Testis (tissue), 3 donors: Measurements from ENCODE around the gene MAP2K5. TPM values are rescaled to one million over a fixed set of nuclear protein-coding genes. Genes with fewer than 3 reads are reported as not detected.

Experiments used
- DNase-seq: peaks from one replicate; pipeline ENCODE4 v3.0.0-alpha.2; 2019
- H3K27ac ChIP-seq, 2 donors: fragments of 200-600 bp; sonication (generic); one replicate each; pipeline ENCODE4 v1.5.1; 2019
- H3K27me3 ChIP-seq: fragments of 200-600 bp; sonication (generic); one replicate; pipeline ENCODE4 v1.5.1; 2019
- H3K36me3 ChIP-seq: fragments of 200-600 bp; sonication (generic); one replicate; pipeline ENCODE4 v1.5.1; 2017; ENCODE audit warnings: low read depth; ENCODE audit errors: missing control alignments
- H3K4me1 ChIP-seq: fragments of 200-600 bp; sonication (generic); one replicate; pipeline ENCODE4 v1.5.1; 2019
- H3K4me3 ChIP-seq, 2 donors: fragments of 200-600 bp; sonication (generic); one replicate each; pipeline ENCODE4 v1.5.1; 2017 to 2019
- H3K9me3 ChIP-seq: fragments of 200-600 bp; sonication (generic); one replicate; pipeline ENCODE4 v1.5.1; 2017
- CTCF ChIP-seq, 3 experiments: fragments of 450-650 bp in 2 of 3; fragments of 200-600 bp in 1 of 3; sonication (generic) in 1 of 3; IDR thresholded peaks; one replicate each; pipeline ENCODE4 v1.5.1; 2016 to 2019; ENCODE audit warnings: antibody characterized with exemption in 3 of 3, mild to moderate bottlenecking in 2 of 3, moderate library complexity in 1 of 3
- POLR2A ChIP-seq: fragments of 450-650 bp; IDR thresholded peaks from one replicate; pipeline ENCODE4 v1.6.1; 2017; ENCODE audit warnings: antibody characterized with exemption, mild to moderate bottlenecking, moderate library complexity
- WGBS, 2 donors: methylation state at CpG; one replicate each; pipeline ENCODE4 v1.1.5; 2018; 5-methylcytosine and 5-hydroxymethylcytosine counted together
- intact Hi-C: fragments of 100-400 bp; cut with DNase I; formaldehyde crosslinking; loops from one replicate; pipeline ENCODE4 v1.15.1; 2023; ENCODE audit warnings: low total_unique reads
- polyA plus RNA-seq: library from polyadenylated mRNA; stranded (reverse); fragments of 350-450 nt; fragmentation: Illumina TruSeq; extraction: RNeasy Lipid Tissue Mini Kit (QIAGEN cat#74804); gene quantifications from one replicate; pipeline ENCODE4 v1.2.3, GENCODE V29; 2014; ENCODE audit warnings: low read depth, low replicate concordance; ENCODE audit not compliant: insufficient read depth
- total RNA-seq, 2 donors: library from RNA; depleted of rRNA; stranded (reverse); fragments of >200 nt; gene quantifications; one replicate each; pipeline ENCODE4 v1.2.3, GENCODE V29; 2016

The MAP2K5 gene
- total and polyA plus RNA-seq, 3 donors from 2014 or later: 28.0 to 34.3 (median 31.2) TPM

- Histone ChIP-seq H3K4me1 (no peaks in the 10 kb centered on the region), H3K27me3 (no peaks in the 10 kb centered on the region), H3K9me3 (no peaks in the 10 kb centered on the region), H3K36me3 (no peaks in the 10 kb centered on the region), H3K27ac (no peak overlapping the region), H3K4me3 (no peak overlapping the region)
- no peak for DNase-seq
- no peak for TF ChIP-seq POLR2A
- TF ChIP-seq CTCF (IDR thresholded peaks at IDR 0.05): no peak
- intact Hi-C loops: loop anchor here (10.0 kb wide), 1 partner anchor 306 kb away; no protein-coding TSS in a partner anchor
- 89 to 92% methylated on average over 3 of the region's 3 CpGs for WGBS, 2 donors
These were observed 14.0 kb upstream of the MAP2K5 start for GRCh38 chr15:67528513-67528912.

- Histone ChIP-seq H3K27ac (no peak overlapping the region), H3K4me3 (no peak overlapping the region), H3K27me3 (no peaks in the 10 kb centered on the region), H3K4me1 (no peaks in the 10 kb centered on the region), H3K36me3 (no peaks in the 10 kb centered on the region), H3K9me3 (no peaks in the 10 kb centered on the region)
- no peak for TF ChIP-seq CTCF (IDR thresholded peaks at IDR 0.05)
- TF ChIP-seq POLR2A: no peak
- DNase-seq: no peak
- WGBS, 2 donors: 79 to 81% methylated on average over 3 of the region's 3 CpGs
- intact Hi-C loops: no loop called here
These were observed 11.1 kb upstream of the MAP2K5 start for GRCh38 chr15:67531379-67531914.

GRCh38 chr15:67533873-67534272, 8.6 kb upstream of the MAP2K5 start:
- intact Hi-C loops: no loop called here
- no peak overlapping the region for H3K4me3 ChIP-seq
- DNase-seq: no peak
- WGBS, 2 donors: 91 to 92% methylated on average over 1 of the region's 1 CpG
- no peak overlapping the region for H3K27ac ChIP-seq
- TF ChIP-seq CTCF (IDR thresholded peaks at IDR 0.05) (no peak), POLR2A (no peak)
- H3K9me3 ChIP-seq: no peaks in the 10 kb centered on the region
- H3K4me1 ChIP-seq: no peaks in the 10 kb centered on the region
- H3K36me3 ChIP-seq: no peaks in the 10 kb centered on the region
- H3K27me3 ChIP-seq: no peaks in the 10 kb centered on the region

GRCh38 chr15:67534360-67534759, 8.1 kb upstream of the MAP2K5 start:
- Histone ChIP-seq H3K4me1 (no peaks in the 10 kb centered on the region), H3K27me3 (no peaks in the 10 kb centered on the region), H3K9me3 (no peaks in the 10 kb centered on the region), H3K36me3 (no peaks in the 10 kb centered on the region), H3K4me3 (no peak overlapping the region), H3K27ac (no peak overlapping the region)
- intact Hi-C loops: no loop called here
- WGBS, 2 donors: 100% methylated on average over 1 of the region's 1 CpG
- DNase-seq: no peak
- TF ChIP-seq CTCF (IDR thresholded peaks at IDR 0.05) (no peak), POLR2A (no peak)

- intact Hi-C loops: no loop called here
- Histone ChIP-seq H3K27ac (no peak overlapping the region), H3K4me3 (no peak overlapping the region), H3K36me3 (no peaks in the 10 kb centered on the region), H3K9me3 (no peaks in the 10 kb centered on the region), H3K4me1 (no peaks in the 10 kb centered on the region), H3K27me3 (no peaks in the 10 kb centered on the region)
- TF ChIP-seq POLR2A: no peak
- no peak for TF ChIP-seq CTCF (IDR thresholded peaks at IDR 0.05)
- 94 to 100% methylated on average over 1 of the region's 1 CpG for WGBS, 2 donors
- DNase-seq: no peak
These were observed 4.7 kb upstream of the MAP2K5 start for GRCh38 chr15:67537771-67538170.
